DND-41 (cell line): Measurements from ENCODE around the gene SMIM3.
"Not testable (repeated sequence)": the region's sequence is repeated elsewhere in the genome, so short reads cannot be mapped to it uniquely, and the experiment has no call there.

Source experiments
- ATAC-seq: fragments of 200-7000 bp; cut with Tn5 transposase; 3 replicates; pipeline ENCODE4 v1.9.1; 2021; ENCODE audit warnings: low read depth; ENCODE audit not compliant: insufficient read depth
- DNase-seq: peaks from one replicate; pipeline ENCODE4 v3.0.0-alpha.2; 2020
- H2AFZ ChIP-seq: 2 replicates; pipeline ENCODE4 v1.6.0; 2012; ENCODE audit warnings: low read depth, low read length
- H3K27ac ChIP-seq: 2 replicates; pipeline ENCODE4 v1.5.1; 2012; ENCODE audit warnings: low read length, inconsistent platforms
- H3K27me3 ChIP-seq: fragments of 200-600 bp; sonication (generic); 2 replicates; pipeline ENCODE4 v1.6.0; 2012; ENCODE audit warnings: low read length, mild to moderate bottlenecking, inconsistent platforms; ENCODE audit not compliant: insufficient read depth, poor library complexity
- H3K36me3 ChIP-seq: 2 replicates; pipeline ENCODE4 v1.5.1; 2012; ENCODE audit warnings: low read length, inconsistent platforms; ENCODE audit not compliant: insufficient read depth
- H3K4me1 ChIP-seq: 2 replicates; pipeline ENCODE4 v1.5.1; 2012; ENCODE audit warnings: mild to moderate bottlenecking, low read length; ENCODE audit not compliant: insufficient read depth
- H3K4me2 ChIP-seq: 2 replicates; pipeline ENCODE4 v1.6.0; 2012; ENCODE audit warnings: mild to moderate bottlenecking, moderate library complexity, low read length, inconsistent platforms; ENCODE audit not compliant: insufficient read depth
- H3K4me3 ChIP-seq, 2 experiments: fragments of 200-600 bp in 1 of 2; shearing (Covaris generic) in 1 of 2; 2 replicates each; pipeline ENCODE4 v1.5.1; 2012 to 2016; ENCODE audit warnings: inconsistent platforms in 2 of 2, low read length in 2 of 2, mild to moderate bottlenecking in 2 of 2, low read depth in 1 of 2, moderate library complexity in 1 of 2
- H3K79me2 ChIP-seq: 2 replicates; pipeline ENCODE4 v1.6.0; 2012; ENCODE audit warnings: low read length, inconsistent platforms; ENCODE audit not compliant: insufficient read depth
- H3K9ac ChIP-seq: 2 replicates; pipeline ENCODE4 v1.6.0; 2012; ENCODE audit warnings: low read depth, mild to moderate bottlenecking, inconsistent platforms, low read length, moderate library complexity
- H3K9me3 ChIP-seq: 2 replicates; pipeline ENCODE4 v1.5.1; 2012; ENCODE audit warnings: low read length, moderate library complexity, mild to moderate bottlenecking, inconsistent platforms; ENCODE audit not compliant: insufficient read depth, severe bottlenecking
- H4K20me1 ChIP-seq: 2 replicates; pipeline ENCODE4 v1.6.0; 2012; ENCODE audit warnings: low read length; ENCODE audit not compliant: insufficient read depth
- EZH2 ChIP-seq: IDR thresholded peaks from 3 replicates; pipeline ENCODE4 v1.6.1; 2012; ENCODE audit warnings: borderline replicate concordance, low read depth, mild to moderate bottlenecking, moderate library complexity, low read length, inconsistent platforms; ENCODE audit not compliant: severe bottlenecking
- TF ChIP-seq, protein P1 (sequence below): IDR thresholded peaks from 2 replicates; pipeline ENCODE4 v1.5.1; 2012; ENCODE audit warnings: borderline replicate concordance, low read length, moderate library complexity, mild to moderate bottlenecking; ENCODE audit not compliant: poor library complexity, severe bottlenecking; ENCODE audit errors: extremely low read depth

SMIM3 gene

DNA sequence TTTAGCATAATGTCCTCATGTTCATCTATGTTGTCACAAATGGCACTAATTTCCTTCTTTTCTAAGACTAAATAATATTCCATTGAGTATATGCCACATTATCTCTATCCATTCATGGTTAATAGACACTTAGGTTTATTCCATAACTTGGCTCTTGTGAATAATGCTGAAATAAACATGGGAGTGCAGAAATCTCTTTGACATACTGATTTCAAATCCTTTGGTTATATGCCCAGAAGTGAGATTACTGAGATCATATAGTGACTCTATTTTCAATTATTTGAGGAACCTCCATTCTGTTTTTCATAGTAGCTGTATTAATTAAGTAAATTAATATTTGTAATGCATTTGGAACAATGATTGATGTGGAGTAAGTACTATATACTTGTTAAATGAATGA, 13.0 kb downstream of the SMIM3 start:
- Histone ChIP-seq H3K4me1 (peaks cover 22% of the 10 kb centered on the region), H3K79me2 (peaks cover 52% of the 10 kb centered on the region), H2AFZ (no peak overlapping the region), H3K27ac (no peak overlapping the region), H3K4me3 (no peak overlapping the region), H3K36me3 (peaks cover 17% of the 10 kb centered on the region), H4K20me1 (0 out of 2 replicates have a peak, but pooled peaks cover 4% of the 10 kb centered on the region), H3K9me3 (no peaks in the 10 kb centered on the region), H3K27me3 (no peaks in the 10 kb centered on the region), H3K9ac (no peak overlapping the region), H3K4me2 (no peak overlapping the region)
- DNase-seq (no peak), ATAC-seq (no peak)
- TF ChIP-seq, protein P1, sequence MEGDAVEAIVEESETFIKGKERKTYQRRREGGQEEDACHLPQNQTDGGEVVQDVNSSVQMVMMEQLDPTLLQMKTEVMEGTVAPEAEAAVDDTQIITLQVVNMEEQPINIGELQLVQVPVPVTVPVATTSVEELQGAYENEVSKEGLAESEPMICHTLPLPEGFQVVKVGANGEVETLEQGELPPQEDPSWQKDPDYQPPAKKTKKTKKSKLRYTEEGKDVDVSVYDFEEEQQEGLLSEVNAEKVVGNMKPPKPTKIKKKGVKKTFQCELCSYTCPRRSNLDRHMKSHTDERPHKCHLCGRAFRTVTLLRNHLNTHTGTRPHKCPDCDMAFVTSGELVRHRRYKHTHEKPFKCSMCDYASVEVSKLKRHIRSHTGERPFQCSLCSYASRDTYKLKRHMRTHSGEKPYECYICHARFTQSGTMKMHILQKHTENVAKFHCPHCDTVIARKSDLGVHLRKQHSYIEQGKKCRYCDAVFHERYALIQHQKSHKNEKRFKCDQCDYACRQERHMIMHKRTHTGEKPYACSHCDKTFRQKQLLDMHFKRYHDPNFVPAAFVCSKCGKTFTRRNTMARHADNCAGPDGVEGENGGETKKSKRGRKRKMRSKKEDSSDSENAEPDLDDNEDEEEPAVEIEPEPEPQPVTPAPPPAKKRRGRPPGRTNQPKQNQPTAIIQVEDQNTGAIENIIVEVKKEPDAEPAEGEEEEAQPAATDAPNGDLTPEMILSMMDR, result no peak
- no peak for TF ChIP-seq EZH2

GRCh38 chr5:150793423-150793888, 14.9 kb downstream of the SMIM3 start:
- not testable (repeated sequence) for DNase-seq, H3K4me3 ChIP-seq, H3K4me2 ChIP-seq, H3K9ac ChIP-seq, H3K27ac ChIP-seq, H2AFZ ChIP-seq, H3K27me3 ChIP-seq, ATAC-seq, H4K20me1 ChIP-seq, H3K9me3 ChIP-seq
- Histone ChIP-seq H3K79me2 (peaks cover 35% of the 10 kb centered on the region), H3K4me1 (peaks cover 22% of the 10 kb centered on the region), H3K36me3 (peaks cover 18% of the 10 kb centered on the region)

DNA sequence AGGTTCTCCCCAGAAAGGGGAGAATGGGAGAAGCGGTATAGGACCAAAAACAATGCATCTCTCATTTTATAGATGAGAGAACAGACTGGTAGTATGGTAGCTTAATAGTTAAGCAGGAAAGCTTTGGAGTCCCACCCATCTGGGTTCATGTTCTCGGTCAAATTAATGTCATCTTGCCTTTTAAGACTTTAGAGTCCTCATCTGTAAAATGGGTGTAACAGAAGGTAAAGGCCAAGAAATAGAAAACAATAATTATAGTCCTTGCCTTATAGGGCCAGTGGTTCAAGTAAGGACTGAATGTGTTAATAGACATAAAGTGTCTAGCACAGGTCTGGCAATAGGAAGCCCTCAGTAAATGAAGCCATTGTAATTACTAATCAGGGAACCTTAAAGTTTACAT, 16.4 kb downstream of the SMIM3 start:
- H3K9ac ChIP-seq, result no peak overlapping the region

DNA sequence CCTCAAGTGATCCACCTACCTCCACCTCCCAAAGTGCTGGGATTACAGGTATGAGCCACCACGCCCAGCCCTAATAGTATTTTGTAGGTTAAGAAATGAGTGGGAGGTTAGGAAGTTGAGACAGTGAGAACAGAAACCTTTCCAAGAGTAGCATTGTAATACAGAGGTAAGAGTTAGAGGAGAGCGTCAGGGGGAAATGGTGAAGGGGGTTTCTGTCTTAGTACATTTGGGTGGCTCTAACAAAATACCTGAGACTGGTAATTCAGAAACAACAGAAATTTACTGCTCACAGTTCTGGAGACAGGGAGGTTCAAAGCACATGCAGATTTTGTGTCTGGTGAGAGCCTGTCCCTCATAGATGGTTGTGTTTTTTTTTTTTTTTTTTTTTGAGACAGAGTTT, 18.8 kb downstream of the SMIM3 start:
- Histone ChIP-seq H3K27me3 (no peaks in the 10 kb centered on the region), H3K27ac (no peak overlapping the region), H3K4me3 (no peak overlapping the region), H2AFZ (no peak overlapping the region), H3K36me3 (peaks cover 18% of the 10 kb centered on the region), H3K9me3 (no peaks in the 10 kb centered on the region), H3K79me2 (peaks cover 5% of the 10 kb centered on the region; the same call in 1 of the 2 replicates), H3K4me2 (no peak overlapping the region), H3K9ac (no peak overlapping the region), H4K20me1 (no peaks in the 10 kb centered on the region), H3K4me1 (no peaks in the 10 kb centered on the region)
- no peak for ATAC-seq
- DNase-seq, result no peak
- no peak for TF ChIP-seq EZH2
- TF ChIP-seq, protein P1, result no peak

More for the DNA sequence above, 16.4 kb downstream of the SMIM3 start:
- TF ChIP-seq, protein P1, result no peak
- no peak for TF ChIP-seq EZH2
- peaks cover 9% of the 10 kb centered on the region for H3K4me1 ChIP-seq
- no peak overlapping the region for H2AFZ ChIP-seq
- no peaks in the 10 kb centered on the region for H3K27me3 ChIP-seq
- H3K79me2 ChIP-seq, result peaks cover 23% of the 10 kb centered on the region
- H4K20me1 ChIP-seq, result no peaks in the 10 kb centered on the region
- H3K9me3 ChIP-seq, result no peaks in the 10 kb centered on the region
- no peak overlapping the region for H3K4me2 ChIP-seq
- no peak for DNase-seq
- no peak for ATAC-seq
- no peak overlapping the region for H3K4me3 ChIP-seq
- H3K27ac ChIP-seq, result no peak overlapping the region
- H3K36me3 ChIP-seq, result peaks cover 18% of the 10 kb centered on the region
